ENCODE data around the gene PEX6.
A peak's percentile ranks its signal among the peaks of the same experiment; 100 is the strongest.

Gene PEX6

GRCh38 chr6:42984924-42985475, 6.0 kb upstream of the PEX6 start:
- ATAC-seq, result peak; percentile 8
- TF ChIP-seq PATZ1 (CRISPR knock-in tag; IDR thresholded peaks at IDR 0.05; ENCODE audit: borderline replicate concordance) (no peak), ARNTL (CRISPR knock-in tag; IDR thresholded peaks at IDR 0.05; ENCODE audit: borderline replicate concordance, low read depth) (no peak)

- ATAC-seq, result peak; percentile 96
- TF ChIP-seq ISL1 (CRISPR knock-in tag; IDR thresholded peaks at IDR 0.05), result no peak
- TF ChIP-seq POU6F1 (CRISPR knock-in tag; IDR thresholded peaks at IDR 0.05; ENCODE audit: borderline replicate concordance, low read depth), result no peak
- no peak for TF ChIP-seq ZNF70 (CRISPR knock-in tag; IDR thresholded peaks at IDR 0.05)
- no peak for TF ChIP-seq ZNF8 (CRISPR knock-in tag; IDR thresholded peaks at IDR 0.05)
- no peak for TF ChIP-seq ZNF565 (CRISPR knock-in tag; conservative IDR thresholded peaks at IDR 0.05; ENCODE audit: low read depth)
- no peak for TF ChIP-seq PPARA (CRISPR knock-in tag; IDR thresholded peaks at IDR 0.05; ENCODE audit: borderline replicate concordance)
- TF ChIP-seq TSHZ2 (CRISPR knock-in tag; IDR thresholded peaks at IDR 0.05), result no peak
- TF ChIP-seq TCF4 (CRISPR knock-in tag; IDR thresholded peaks at IDR 0.05; ENCODE audit: borderline replicate concordance), result no peak
- TF ChIP-seq RARB (CRISPR knock-in tag; IDR thresholded peaks at IDR 0.05), result no peak
- no peak for TF ChIP-seq CREB5 (CRISPR knock-in tag; IDR thresholded peaks at IDR 0.05; ENCODE audit: low read depth)
- no peak for TF ChIP-seq ZFP30 (CRISPR knock-in tag; IDR thresholded peaks at IDR 0.05)
- no peak for TF ChIP-seq GLIS3 (CRISPR knock-in tag; IDR thresholded peaks at IDR 0.05)
- TF ChIP-seq ZFP3 (CRISPR knock-in tag; IDR thresholded peaks at IDR 0.05), result no peak
- no peak for TF ChIP-seq TOX (CRISPR knock-in tag; IDR thresholded peaks at IDR 0.05; ENCODE audit: borderline replicate concordance)
- no peak for TF ChIP-seq SNAI2 (CRISPR knock-in tag; IDR thresholded peaks at IDR 0.05)
- no peak for TF ChIP-seq ARNTL (CRISPR knock-in tag; IDR thresholded peaks at IDR 0.05; ENCODE audit: borderline replicate concordance, low read depth)
- no peak for TF ChIP-seq CSDC2 (CRISPR knock-in tag; IDR thresholded peaks at IDR 0.05)
Measured at GRCh38 chr6:42984001-42984923, 5.3 kb upstream of the PEX6 start, which contains the start of gene PPP2R5D. PPP2R5D (plus strand) TSS chr6:42984570; CDS start chr6:42984678, 108 bp downstream.

GRCh38 chr6:42981836-42982235, 2.9 kb upstream of the PEX6 start:
- TF ChIP-seq ESRRG (CRISPR knock-in tag; IDR thresholded peaks at IDR 0.05), result no peak
- TF ChIP-seq SNAI2 (CRISPR knock-in tag; IDR thresholded peaks at IDR 0.05), result no peak
- TF ChIP-seq ISL1 (CRISPR knock-in tag; IDR thresholded peaks at IDR 0.05), result no peak
- no peak for TF ChIP-seq ZFP3 (CRISPR knock-in tag; IDR thresholded peaks at IDR 0.05)
- no peak for TF ChIP-seq ZFP30 (CRISPR knock-in tag; IDR thresholded peaks at IDR 0.05)
- TF ChIP-seq ZC3H10 (CRISPR knock-in tag; IDR thresholded peaks at IDR 0.05), result no peak
- no peak for TF ChIP-seq CREB5 (CRISPR knock-in tag; IDR thresholded peaks at IDR 0.05; ENCODE audit: low read depth)
- TF ChIP-seq PATZ1 (CRISPR knock-in tag; IDR thresholded peaks at IDR 0.05; ENCODE audit: borderline replicate concordance), result no peak
- no peak for TF ChIP-seq GLIS3 (CRISPR knock-in tag; IDR thresholded peaks at IDR 0.05)
- ATAC-seq, result no peak
